HG02970 (cell line): Measurements from ENCODE around the gene FAM72C.
"Not testable (repeated sequence)": the region's sequence is repeated elsewhere in the genome, so short reads cannot be mapped to it uniquely, and the experiment has no call there.

ENCODE experiments used
- ATAC-seq: cut with Tn5 transposase; IDR thresholded peaks from one replicate; pipeline ENCODE4 v1.9.1; 2021; ENCODE audit warnings: mild to moderate bottlenecking, moderate library complexity, moderate number of reproducible peaks; ENCODE audit not compliant: unreplicated experiment, low FRiP score

FAM72C gene

DNA sequence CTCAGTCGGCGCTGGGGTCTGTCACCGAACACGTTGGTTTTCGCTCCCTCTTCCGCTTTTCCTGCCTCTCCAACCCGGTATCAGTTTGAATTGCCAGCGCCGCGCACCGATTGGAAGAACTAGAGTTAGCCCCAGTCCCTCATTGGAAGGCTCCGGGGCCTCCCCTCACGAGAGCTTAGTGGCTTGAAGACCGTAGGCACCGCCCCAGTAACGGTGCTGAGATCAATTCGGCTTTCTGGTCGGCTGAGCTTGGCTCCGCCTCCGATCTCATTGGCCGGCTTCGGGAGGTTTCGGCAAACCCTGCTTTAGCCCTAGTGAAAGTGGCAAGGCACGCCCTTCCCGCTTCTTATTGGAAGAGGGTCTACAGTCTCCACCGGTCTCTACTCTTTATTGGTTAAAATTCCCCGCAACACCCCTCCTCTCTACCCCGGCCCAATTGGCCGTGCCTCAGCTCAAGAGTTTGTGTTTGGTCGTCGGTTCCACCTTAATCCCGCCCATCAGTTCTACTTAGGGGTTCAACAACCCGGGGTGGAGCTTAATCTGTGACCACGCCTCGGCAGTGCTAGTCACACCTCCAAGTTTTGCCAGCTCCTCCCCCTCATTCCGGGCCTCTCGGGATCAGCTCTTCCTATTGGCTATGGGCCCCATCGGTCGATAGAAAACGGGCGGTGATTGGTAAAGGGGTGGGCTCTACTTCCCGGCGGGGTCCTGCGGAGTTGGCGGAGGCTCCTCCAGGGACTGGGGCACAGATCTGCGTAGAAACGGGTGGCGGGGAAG is at the start of gene FAM72C:
Gene FAM72C (minus strand): TSS at position 63 of the 777 bp plus-strand sequence. CDS start 845 bp downstream, outside the sequence.
- peak; percentile 85 for ATAC-seq

DNA sequence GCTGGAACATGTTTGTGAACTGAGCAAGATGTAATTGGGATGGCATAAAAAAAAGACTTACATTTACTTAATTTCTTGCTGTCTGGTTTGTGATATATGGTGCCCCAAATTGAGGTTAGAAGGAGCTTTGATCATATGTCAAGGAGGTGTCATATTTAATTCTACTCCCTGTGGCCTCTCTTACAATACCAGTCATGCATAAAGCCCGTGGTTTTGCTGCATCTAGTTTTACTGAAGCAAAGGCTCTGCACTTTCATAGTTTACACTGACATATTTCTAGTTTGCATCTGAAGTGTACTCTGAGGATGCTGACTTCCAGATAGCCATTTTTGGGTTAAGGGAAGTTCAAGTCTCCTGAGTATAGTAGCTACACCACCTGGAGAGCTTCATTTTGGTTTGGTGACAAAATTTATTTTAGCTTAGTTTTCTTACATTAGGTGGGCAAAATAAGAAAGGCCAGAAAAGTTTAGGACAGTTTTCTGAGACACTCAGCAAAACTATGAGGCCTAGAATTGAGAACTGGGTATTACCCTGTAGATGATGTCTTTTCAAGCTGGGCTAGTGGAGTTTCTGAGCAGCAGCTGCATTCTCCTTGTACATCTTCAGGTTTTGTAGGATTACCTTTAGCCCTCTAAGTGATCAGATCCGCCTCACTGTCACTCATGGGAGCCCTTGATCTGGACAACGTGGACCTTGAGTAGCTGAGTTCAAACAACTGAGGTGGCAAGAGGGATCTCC is 48.4 kb upstream of the FAM72C start:
- ATAC-seq, result peak; percentile 55

DNA sequence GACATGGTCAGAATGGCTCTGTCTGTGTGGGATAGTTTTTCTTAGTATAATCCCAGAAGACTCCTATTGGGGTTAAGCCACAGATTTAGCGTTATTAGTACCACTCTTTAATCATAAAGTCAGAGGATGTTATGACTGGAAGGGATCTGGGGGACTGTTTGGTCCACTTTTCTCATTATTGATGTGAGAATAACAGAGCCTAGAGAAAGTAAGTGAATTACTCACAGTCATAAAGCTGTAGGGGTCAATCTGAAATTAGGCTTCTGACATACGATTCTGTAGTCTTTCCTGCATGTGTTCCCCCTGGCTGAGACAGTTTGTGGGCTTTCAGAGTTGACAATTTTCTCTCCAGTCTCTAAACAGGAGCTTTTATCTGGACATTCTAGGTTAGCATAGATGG is 47.3 kb upstream of the FAM72C start:
- not testable (repeated sequence) for ATAC-seq

DNA sequence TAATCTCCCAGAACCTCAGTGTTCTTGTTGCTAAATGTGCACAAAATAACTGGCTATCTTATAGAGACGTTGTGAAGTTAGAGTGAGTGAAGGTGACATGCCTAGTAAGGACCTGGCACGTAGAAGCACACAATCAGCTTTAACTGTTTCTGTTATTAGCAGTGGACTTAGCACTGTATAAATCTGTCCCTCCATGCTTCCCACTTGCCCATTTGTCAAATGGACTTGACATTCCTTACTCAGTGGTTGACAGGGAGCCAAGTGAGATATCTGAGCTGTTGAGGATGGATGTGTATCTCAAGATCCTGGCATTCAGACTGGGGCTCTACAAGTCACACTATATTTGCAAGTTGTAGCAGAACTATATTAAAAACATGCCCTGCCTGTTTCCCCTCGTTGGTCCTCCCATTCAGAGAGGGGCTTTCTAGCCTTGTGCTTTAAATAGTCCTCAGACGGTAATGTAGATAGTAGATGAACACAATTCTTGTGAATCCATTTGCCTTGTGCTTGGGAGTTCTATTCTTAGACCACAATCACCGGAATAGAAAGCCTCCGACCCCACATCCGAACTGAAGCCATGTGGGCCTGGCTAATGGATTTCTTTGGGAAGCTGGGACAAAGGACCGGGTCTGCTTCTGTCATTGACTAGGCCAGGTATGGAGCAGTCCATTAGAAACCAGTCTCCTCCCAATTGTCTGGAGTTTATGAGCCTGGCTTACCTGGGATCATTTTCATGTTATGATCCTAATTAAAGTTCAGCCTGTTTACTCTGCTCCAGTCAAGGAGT is 43.6 kb upstream of the FAM72C start:
- ATAC-seq, result not testable (repeated sequence)

DNA sequence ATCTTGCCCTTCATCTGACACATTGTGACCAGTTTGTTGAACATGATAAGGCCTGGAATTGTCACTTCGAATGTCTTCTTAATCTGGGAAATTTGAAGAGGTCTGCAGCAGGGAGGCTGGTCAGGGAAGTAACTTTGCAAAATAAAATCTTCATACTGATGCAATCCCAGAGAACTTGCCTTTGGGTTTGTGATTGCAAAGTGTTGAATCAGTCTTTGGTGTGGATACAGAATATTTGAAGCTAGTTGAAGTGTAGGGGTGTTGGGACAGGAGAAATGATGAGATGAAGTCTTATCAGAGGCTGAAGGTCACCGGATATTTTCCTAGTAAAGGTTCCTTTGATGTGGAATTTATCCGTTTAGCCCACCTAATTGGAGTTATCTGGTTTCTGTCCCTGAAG is 42.7 kb upstream of the FAM72C start:
- ATAC-seq, result not testable (repeated sequence)

DNA sequence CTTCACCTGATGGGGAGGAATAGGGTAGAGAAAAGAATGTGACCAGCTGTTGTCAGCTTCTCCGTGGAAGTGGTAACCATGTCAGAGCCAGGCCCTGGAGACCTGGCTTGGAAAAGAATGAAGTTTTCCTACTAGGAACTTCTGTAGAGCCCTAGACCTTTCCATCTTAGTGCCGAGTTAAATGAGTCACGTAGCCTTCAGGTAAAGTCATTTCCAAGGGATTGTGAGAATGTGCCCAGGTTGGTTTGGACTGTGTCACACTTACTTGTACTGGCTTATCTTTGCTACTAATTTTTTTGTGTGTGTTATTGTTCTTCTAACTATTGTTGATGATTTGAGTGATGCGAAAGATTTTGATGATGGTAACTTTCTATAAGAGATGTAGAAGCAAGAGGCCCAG is 42.3 kb upstream of the FAM72C start:
- ATAC-seq, result not testable (repeated sequence)

DNA sequence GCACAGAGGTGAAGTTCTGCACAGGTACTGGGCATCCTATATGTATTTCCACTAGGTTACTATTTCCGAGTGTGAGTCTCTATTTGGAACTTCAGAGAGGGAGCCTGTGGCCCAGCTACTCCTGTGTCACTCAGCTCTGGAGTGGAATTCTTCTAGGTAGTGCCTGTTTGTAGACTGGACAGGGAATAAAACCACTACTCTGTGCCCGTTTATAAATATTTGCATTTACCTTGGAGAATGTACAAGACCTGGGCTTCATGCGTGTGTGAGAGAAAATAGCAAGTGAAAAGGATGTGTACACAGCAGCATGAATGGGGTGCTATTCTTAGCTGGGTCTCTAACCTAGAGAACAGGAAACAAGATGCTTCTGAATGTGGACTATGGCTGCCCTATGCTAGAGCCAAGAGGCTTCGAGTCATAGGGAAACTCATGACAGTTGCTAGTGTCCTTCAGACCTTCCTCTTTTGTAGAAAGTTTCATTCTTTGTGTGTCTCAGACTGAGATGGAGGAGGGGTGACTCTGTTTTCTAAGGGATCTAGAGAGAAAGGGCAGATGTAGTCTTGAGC is 40.5 kb upstream of the FAM72C start:
- ATAC-seq, result peak; percentile 97

DNA sequence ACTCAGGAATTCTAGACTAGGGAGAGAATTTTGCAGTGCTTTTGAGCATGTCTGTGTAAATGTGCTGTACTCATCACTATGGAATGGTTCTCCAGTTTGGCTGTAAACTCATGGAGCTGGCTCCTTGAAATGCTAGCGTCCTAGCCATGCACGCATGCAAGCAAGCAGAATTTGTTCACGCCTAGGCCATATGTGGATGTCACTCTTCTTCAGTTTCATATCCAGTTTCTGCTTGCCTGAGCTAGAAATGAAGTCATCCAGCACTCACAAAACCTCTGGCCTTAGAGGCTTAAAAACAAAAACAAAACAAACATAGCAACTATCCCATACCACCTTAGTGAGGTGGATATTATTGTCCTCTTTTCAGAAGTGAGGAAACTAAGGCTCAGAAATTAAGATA is 37.6 kb upstream of the FAM72C start:
- not testable (repeated sequence) for ATAC-seq

DNA sequence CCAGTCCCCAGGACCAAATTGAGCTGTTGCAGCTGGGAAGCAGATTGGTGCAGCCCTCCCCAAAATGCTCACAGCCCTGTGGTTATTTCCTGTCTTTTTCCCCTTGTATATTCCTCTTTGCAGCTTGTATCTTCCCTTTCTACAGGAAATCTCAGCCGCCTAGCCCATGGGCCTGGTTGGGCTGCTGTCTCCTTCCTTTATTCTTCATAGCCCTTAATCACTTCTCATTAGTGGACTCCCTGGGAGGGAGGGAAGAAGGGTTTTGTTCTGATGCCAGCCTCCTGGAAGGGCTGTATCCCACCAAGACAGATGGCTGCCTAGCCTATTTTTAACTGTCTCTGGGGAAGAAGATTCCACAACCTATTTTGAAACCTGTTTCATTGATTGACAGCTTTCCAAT is 32.5 kb upstream of the FAM72C start:
- not testable (repeated sequence) for ATAC-seq

DNA sequence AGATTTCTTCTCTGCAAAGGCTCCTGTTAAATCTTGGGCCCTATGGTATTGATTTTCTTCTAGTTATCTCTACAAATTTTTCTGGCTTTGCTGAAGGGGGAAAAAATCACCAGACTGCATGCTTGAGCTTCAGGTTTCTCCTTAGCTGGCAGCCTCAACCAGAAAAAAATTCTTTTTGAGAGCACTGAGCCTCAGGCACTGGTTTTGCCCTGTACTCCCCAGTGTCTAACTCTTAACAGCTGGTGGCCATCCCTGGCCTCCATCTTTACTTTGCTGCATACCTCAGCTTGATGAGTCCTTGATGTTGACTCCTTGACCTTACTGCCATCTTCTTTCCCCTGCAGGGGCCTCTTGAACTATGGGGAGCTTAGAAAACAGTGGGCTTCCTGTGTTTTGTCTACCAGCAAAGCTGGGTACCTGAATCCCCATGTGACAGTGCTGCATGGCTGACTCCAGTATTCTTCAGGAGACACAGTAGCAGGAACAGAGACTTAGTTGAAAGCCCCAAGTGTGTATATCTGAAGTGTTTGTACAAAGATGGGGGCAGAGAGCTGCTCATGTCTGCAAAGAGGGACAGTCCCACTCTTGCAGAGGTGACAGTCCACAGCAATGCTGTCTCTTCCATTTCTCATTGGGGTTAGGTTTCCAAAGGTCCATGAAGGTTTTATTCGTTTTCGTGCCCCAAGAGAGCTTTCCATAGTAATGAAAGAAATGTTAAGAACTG is 31.7 kb upstream of the FAM72C start:
- not testable (repeated sequence) for ATAC-seq

DNA sequence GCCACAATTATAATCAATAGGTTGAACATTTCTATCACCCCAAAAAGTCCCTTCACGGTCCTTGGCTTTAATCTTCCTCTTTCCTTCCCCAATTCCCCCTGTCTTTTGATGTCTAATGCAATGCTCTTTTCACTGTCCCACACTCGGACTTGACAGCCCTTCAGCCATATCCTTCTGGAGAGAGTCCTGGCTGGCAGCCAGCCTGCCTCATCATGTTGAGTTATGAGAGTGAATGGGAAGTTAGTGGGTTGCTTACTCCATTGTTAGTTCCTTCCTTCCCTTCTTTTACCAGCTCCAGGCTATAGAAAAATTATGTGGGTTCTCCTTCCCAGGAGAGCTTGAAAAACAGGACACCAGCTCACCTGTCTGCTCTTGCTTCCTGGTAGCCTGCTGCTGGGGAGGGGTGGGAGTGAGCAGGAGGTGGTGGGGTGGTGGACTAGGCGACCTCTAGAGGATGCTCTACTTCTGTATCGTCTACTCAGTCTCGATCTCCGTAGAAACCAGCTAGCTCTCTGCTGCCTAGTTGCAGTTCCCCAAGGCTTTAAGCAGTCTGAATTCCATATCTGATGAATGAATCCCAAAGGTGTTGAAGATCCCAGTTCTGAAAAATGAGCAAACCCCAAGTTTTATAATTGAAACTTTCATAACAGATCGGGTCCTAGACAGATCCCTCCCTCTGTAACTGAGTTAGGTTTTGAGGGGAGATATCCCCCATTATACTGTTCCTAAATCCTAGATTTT is 30.5 kb upstream of the FAM72C start:
- not testable (repeated sequence) for ATAC-seq

DNA sequence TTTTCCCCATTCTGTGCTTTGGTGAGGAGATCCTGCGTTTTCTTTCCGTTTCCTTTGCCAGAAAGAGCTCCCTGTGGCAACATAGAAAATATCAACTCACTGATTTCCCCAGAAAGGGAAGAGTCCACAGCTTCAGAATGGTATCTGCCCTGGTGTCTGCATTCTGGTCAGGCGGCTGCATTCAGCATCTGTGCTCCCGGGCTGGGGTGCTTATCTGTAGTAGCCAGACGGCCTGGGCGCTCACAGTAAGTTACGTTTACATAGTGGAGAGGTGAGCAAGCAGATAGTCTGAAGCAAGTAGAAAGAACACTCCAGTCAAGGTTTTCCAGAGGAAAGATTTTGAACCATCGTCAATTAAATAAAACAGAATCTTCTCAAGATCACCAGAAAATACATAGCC is 29.3 kb upstream of the FAM72C start:
- ATAC-seq, result not testable (repeated sequence)

DNA sequence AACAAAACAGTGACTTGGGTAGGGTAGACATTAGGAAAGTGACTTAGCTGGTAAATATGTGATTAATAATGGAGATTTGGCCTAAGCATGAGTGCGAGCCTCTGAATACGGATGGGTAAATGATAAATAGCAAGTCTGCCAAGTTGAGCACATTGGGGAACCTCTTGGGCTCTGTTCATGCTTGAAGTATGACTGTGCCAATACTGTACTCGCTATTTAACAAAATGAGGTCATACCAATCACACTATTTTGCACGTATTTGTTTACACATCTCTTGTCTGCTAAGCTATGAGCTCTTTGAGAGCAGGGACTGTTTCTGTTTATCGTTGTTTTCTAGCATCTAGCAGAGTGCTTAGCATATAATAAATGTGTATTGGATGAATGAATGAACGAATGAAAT is 24.2 kb upstream of the FAM72C start:
- not testable (repeated sequence) for ATAC-seq

DNA sequence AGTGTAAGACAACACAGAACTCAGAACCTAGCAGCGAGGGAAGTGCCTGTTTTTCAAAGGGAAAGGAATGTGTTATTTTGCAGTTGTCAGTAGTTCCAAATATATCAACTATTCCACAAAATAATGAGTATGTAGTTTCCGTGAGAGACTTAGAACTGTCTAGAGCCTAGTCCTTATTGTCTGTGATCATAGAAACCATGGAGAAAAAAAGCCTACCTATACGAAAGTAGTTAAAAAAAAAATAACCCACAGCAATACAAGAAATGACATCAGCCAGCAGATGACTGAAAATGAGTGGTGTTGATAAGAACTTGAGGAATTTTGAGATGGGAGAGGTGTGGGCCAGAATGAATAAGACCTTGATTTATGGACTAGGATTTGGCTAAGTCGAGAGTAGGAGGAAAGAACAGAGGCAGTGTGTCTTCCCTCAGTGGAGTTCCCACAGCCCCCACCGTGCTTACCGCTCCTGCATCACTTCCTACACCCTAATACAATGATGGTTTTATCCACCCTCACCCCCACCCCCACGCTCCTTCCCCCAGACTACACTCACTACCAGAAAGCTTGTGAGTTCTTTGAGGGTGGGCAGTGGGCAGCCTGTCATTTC is 21.6 kb upstream of the FAM72C start:
- ATAC-seq, result not testable (repeated sequence)

DNA sequence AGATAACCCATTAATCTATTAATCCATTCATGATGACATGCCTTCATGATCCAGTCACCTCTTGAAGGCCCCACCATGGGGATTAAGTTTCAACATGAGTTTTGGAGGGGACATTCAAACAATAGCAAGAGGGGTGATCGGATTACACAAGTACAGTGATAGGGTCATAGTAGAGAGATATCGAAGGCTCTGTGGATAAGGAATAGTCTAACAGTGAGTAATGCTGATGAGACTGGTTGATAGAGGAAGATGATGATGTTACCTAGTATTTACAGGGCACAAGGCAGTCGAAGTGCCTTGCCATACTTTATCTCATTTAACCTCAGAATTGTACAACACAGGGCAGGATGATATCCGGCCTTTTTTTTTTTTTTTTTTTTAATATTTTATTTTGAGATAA is 18.9 kb upstream of the FAM72C start:
- ATAC-seq, result not testable (repeated sequence)

DNA sequence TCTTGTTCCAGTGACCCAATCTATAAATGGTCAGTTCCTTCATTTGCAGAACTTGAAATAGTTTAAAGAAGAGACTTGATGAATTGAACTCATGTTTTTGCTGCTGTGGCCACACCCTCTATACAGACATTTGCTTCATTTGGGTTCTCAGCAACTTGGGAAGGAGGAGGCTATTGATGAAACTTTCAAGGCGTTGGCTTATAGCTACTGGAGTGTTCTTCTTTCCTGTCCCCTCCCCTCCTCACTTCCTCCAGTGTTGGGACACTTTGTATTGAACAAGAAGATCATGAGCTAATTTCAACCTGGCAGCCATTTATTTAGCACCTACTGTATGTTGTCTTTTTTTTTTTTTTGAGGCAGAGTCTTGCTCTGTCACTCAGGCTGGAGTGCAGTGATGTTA is 17.9 kb upstream of the FAM72C start:
- not testable (repeated sequence) for ATAC-seq

DNA sequence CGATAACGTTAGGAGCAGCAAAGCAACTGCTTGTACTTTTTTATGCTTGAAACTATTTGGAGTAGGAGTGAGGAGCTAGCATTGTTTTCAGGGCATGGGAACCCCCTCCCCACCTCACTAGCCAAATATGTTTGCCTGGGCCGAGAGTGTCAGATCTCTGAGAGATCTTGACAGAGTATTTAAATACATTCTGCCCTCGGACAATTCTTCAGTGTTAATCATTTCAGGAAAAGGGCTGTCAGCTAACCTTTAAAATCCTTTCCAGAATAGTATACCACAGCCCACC is 17.6 kb upstream of the FAM72C start:
- ATAC-seq, result not testable (repeated sequence)

DNA sequence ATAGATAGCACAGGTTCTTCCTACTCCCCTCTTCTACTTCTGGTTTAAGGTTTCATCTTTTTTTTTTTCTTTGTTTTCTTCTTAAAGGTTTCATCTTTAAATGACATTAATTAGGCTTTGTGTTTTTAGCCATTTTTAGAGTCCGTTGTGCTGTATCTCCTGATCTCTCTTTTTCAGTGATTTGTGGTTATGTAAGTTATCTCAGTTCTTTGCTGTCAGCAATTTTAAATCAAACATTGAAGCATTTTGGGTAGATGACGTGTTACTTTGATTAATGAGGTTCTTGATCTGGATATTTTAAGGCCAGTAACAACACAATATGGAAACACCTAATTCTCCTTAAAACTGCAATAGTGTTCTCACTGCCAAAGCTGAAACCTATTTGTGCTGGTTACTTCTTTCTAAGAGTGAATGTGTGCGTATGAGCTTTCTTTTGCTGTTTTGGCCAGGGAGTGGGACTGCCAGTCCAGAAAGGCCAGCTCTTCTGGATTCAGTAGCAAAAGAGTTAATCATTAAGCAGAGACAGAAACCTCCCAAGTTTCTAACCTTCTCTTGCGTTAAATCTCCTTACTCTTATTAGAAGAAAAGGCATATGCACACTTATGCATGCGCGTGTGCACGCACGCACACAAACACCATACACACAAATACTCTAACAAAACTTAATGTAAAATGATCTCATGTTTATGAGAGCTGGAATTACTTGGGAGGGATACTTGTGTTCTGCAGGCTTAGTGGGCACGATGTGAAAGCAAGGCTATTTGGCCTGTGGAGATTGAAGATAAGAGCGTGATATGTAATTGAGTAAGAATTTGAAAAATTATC is 17.0 kb upstream of the FAM72C start:
- not testable (repeated sequence) for ATAC-seq
